Fibroblast of lung (primary cell): ENCODE results near the gene HHLA2.

Experiments
- EZH2 ChIP-seq: IDR thresholded peaks from 2 replicates; pipeline ENCODE4 v1.5.1; 2012; ENCODE audit warnings: low read length, control low read depth, mild to moderate bottlenecking; ENCODE audit errors: missing control alignments
- TF ChIP-seq, protein P1 (sequence below), 2 donors: IDR thresholded peaks in 1 of 2; conservative IDR thresholded peaks in 1 of 2; 1 replicate in 1 of 2; 2 replicates in 1 of 2; pipeline ENCODE4 v1.5.1; 2011 to 2012; ENCODE audit warnings: low read length in 2 of 2, control low read depth in 1 of 2, inconsistent platforms in 1 of 2, low read depth in 1 of 2, mild to moderate bottlenecking in 1 of 2

DNA sequence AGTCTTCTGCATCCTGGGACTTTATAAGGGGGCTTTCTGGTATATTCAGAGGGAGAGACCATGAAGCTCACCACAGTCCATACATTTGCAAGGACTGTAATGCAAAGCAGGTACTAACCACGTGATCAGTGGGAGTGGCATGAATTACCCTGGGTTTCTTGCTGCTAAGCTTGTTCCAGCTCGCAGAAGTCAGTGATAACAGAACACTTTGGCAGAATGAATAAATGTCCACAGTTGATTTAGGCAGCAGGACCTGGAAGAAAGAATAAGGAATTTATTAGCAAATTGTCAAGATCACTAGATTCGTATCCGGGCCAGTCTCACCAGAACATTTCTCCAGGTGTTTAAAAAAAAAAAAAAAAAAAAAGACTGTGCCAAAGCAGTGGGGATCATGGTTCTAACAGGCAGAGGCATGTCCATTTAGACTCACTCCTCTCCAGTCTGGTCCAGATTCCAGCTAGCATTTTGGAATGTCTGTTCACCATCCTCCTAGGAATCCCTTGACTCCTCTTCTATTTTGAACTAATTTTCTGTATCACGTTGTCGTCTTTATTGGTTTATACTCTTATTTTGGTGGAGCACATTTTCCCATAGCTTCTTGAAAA, 24.5 kb downstream of the HHLA2 start:
- TF ChIP-seq, protein P1, sequence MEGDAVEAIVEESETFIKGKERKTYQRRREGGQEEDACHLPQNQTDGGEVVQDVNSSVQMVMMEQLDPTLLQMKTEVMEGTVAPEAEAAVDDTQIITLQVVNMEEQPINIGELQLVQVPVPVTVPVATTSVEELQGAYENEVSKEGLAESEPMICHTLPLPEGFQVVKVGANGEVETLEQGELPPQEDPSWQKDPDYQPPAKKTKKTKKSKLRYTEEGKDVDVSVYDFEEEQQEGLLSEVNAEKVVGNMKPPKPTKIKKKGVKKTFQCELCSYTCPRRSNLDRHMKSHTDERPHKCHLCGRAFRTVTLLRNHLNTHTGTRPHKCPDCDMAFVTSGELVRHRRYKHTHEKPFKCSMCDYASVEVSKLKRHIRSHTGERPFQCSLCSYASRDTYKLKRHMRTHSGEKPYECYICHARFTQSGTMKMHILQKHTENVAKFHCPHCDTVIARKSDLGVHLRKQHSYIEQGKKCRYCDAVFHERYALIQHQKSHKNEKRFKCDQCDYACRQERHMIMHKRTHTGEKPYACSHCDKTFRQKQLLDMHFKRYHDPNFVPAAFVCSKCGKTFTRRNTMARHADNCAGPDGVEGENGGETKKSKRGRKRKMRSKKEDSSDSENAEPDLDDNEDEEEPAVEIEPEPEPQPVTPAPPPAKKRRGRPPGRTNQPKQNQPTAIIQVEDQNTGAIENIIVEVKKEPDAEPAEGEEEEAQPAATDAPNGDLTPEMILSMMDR (conservative IDR thresholded peaks at IDR 0.05 in 1 of 2, IDR thresholded peaks at IDR 0.05 in 1 of 2; ENCODE audit: low read depth in 1 of 2, low read length in 2 of 2) = no peak
- no peak for TF ChIP-seq EZH2
